ENCODE results near the gene GDA.

GDA gene

DNA sequence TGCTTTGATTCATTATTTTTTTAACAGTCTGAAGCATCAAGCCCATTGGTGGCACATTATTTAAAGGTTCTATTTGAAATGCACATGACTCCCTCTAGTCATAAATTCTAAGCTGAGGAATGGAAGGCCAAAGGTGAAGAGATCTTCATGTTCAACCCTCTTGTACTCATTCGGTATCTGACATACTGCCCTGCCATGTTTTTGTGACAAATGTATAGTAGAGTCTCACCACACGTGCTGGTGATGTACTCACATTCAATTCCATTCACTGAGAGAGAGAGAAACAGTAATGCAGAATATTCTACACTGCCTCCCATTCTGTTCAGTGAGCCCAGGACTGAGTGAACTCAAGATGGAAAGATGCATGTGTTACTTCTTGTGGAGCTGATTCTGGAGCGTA lies 98.3 kb downstream of the GDA start:
- TF ChIP-seq, protein P1, sequence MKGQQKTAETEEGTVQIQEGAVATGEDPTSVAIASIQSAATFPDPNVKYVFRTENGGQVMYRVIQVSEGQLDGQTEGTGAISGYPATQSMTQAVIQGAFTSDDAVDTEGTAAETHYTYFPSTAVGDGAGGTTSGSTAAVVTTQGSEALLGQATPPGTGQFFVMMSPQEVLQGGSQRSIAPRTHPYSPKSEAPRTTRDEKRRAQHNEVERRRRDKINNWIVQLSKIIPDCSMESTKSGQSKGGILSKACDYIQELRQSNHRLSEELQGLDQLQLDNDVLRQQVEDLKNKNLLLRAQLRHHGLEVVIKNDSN (IDR thresholded peaks at IDR 0.05): no peak
- TF ChIP-seq TAF1 (IDR thresholded peaks at IDR 0.05; ENCODE audit: low read depth) (no peak), TEAD4 (IDR thresholded peaks at IDR 0.05) (no peak), CREB1 (IDR thresholded peaks at IDR 0.05; ENCODE audit: low read depth) (no peak), EGR1 (IDR thresholded peaks at IDR 0.05) (no peak), YY1 (IDR thresholded peaks at IDR 0.05; ENCODE audit: low read depth) (no peak), FOXM1 (IDR thresholded peaks at IDR 0.05; ENCODE audit: borderline replicate concordance, low read depth) (no peak), NFIC (IDR thresholded peaks at IDR 0.05) (no peak), RAD21 (IDR thresholded peaks at IDR 0.05; ENCODE audit: low read depth) (no peak), EP300 (IDR thresholded peaks at IDR 0.05; ENCODE audit: borderline replicate concordance) (no peak), CEBPB (IDR thresholded peaks at IDR 0.05) (no peak)
- TF ChIP-seq, protein P2, sequence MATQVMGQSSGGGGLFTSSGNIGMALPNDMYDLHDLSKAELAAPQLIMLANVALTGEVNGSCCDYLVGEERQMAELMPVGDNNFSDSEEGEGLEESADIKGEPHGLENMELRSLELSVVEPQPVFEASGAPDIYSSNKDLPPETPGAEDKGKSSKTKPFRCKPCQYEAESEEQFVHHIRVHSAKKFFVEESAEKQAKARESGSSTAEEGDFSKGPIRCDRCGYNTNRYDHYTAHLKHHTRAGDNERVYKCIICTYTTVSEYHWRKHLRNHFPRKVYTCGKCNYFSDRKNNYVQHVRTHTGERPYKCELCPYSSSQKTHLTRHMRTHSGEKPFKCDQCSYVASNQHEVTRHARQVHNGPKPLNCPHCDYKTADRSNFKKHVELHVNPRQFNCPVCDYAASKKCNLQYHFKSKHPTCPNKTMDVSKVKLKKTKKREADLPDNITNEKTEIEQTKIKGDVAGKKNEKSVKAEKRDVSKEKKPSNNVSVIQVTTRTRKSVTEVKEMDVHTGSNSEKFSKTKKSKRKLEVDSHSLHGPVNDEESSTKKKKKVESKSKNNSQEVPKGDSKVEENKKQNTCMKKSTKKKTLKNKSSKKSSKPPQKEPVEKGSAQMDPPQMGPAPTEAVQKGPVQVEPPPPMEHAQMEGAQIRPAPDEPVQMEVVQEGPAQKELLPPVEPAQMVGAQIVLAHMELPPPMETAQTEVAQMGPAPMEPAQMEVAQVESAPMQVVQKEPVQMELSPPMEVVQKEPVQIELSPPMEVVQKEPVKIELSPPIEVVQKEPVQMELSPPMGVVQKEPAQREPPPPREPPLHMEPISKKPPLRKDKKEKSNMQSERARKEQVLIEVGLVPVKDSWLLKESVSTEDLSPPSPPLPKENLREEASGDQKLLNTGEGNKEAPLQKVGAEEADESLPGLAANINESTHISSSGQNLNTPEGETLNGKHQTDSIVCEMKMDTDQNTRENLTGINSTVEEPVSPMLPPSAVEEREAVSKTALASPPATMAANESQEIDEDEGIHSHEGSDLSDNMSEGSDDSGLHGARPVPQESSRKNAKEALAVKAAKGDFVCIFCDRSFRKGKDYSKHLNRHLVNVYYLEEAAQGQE (IDR thresholded peaks at IDR 0.05; ENCODE audit: low read depth): no peak

DNA sequence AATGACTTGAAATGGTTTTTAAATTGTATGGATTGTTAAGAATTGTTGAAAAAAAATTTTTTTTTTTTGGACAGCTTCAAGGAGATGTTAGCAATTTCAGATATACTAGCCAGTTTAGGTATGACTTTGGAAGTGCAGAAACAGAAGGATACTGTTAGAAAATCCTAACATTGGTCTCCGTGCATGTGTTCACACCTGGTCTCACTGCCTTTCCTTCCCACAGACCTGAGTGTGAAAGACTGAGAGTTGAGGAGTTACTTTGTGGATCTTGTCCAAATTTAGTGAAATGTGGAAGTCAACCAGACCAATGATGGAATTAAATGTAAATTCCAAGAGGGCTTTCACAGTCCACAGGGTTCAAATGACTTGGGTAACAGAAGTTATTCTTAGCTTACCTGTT lies 102.3 kb downstream of the GDA start:
- TF ChIP-seq FOXM1 (IDR thresholded peaks at IDR 0.05; ENCODE audit: borderline replicate concordance, low read depth) (no peak), EP300 (IDR thresholded peaks at IDR 0.05; ENCODE audit: borderline replicate concordance) (no peak), TCF12 (IDR thresholded peaks at IDR 0.05; ENCODE audit: low read depth) (no peak), ZBTB7A (IDR thresholded peaks at IDR 0.05; ENCODE audit: low read depth) (no peak), CREB1 (IDR thresholded peaks at IDR 0.05; ENCODE audit: low read depth) (no peak), RAD21 (IDR thresholded peaks at IDR 0.05; ENCODE audit: low read depth) (no peak), TAF1 (IDR thresholded peaks at IDR 0.05; ENCODE audit: low read depth) (no peak), NFIC (IDR thresholded peaks at IDR 0.05) (no peak), YY1 (IDR thresholded peaks at IDR 0.05; ENCODE audit: low read depth) (no peak), CEBPB (IDR thresholded peaks at IDR 0.05) (no peak), EGR1 (IDR thresholded peaks at IDR 0.05) (no peak), TEAD4 (IDR thresholded peaks at IDR 0.05) (no peak)
- TF ChIP-seq, protein P1 (IDR thresholded peaks at IDR 0.05): no peak
- TF ChIP-seq, protein P3, sequence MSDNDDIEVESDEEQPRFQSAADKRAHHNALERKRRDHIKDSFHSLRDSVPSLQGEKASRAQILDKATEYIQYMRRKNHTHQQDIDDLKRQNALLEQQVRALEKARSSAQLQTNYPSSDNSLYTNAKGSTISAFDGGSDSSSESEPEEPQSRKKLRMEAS (IDR thresholded peaks at IDR 0.05): no peak
- TF ChIP-seq, protein P2 (IDR thresholded peaks at IDR 0.05; ENCODE audit: low read depth): no peak

DNA sequence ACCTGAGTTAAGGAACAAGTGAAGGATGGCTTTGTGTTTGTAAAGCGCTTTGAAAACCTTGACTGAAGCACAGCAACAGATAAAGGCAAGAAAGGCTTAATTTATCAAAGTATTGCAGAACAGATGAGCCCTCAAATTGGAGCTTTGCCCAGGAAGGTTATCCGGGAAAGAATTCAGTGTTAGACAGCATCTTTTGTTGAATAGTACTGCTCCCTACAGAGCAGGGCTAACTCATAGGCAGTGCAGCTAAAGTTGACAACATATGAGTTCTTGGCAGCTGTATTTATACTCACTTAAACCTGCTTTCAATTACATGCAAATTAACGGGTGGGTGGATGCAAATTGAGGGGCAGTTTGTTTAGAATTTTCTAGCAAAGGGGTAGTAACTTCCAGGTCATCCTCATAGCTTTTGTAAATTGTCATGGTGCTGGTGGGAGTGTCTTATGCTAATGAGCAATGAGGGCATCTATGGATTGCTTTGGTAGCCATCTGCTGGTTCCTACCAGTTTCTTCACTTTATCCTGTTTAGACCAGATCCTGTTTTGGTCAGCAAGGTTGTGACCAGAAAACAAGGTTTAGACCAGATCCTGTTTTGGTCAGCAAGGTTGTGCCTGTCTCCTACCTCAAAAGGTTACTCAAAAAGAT lies 105.8 kb downstream of the GDA start:
- no peak for TF ChIP-seq CREB1 (IDR thresholded peaks at IDR 0.05; ENCODE audit: low read depth)
- TF ChIP-seq CEBPB (IDR thresholded peaks at IDR 0.05): no peak
- TF ChIP-seq FOXM1 (IDR thresholded peaks at IDR 0.05; ENCODE audit: borderline replicate concordance, low read depth): no peak
- no peak for TF ChIP-seq TEAD4 (IDR thresholded peaks at IDR 0.05)
- TF ChIP-seq, protein P3 (IDR thresholded peaks at IDR 0.05): no peak
- TF ChIP-seq TCF12 (IDR thresholded peaks at IDR 0.05; ENCODE audit: low read depth): no peak
- TF ChIP-seq, protein P2 (IDR thresholded peaks at IDR 0.05; ENCODE audit: low read depth): no peak
- TF ChIP-seq ZBTB7A (IDR thresholded peaks at IDR 0.05; ENCODE audit: low read depth): no peak
- no peak for TF ChIP-seq NFIC (IDR thresholded peaks at IDR 0.05)
- TF ChIP-seq RAD21 (IDR thresholded peaks at IDR 0.05; ENCODE audit: low read depth): no peak
- TF ChIP-seq, protein P1 (IDR thresholded peaks at IDR 0.05): no peak
- TF ChIP-seq EGR1 (IDR thresholded peaks at IDR 0.05): no peak
- no peak for TF ChIP-seq EP300 (IDR thresholded peaks at IDR 0.05; ENCODE audit: borderline replicate concordance)
- TF ChIP-seq TAF1 (IDR thresholded peaks at IDR 0.05; ENCODE audit: low read depth): no peak
